Measurements from ENCODE around the gene DYNC1I1. TPM values are rescaled to one million over a fixed set of nuclear protein-coding genes. Genes with fewer than 3 reads are reported as not detected.

DYNC1I1 gene
- total and polyA plus RNA-seq, 4 donors, result 0.39 to 7.6 (median 1.5) TPM

DNA sequence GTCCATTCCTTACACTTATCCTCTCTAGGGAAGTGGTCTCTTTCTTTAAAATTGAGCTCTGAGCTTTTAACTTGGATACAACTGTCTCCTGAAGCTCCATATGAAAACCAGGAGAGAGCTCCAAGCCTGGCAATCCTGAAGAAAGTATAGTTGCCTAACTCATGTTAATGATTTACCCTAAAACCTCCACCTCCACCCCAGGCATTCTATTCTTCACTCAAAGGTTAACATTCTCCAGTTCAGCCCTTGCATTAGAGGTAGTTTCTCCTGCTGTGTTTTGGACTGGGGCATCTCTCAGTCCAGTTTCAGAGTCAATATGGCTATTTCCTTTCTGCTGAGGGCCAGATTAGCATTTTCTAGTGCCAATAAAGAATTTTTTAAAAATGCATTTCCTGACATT is 354.0 kb downstream of the DYNC1I1 start:
- Histone ChIP-seq H3K36me3 (ENCODE audit: control insufficient read depth in 4 of 4, insufficient read depth in 4 of 4, low read length in 4 of 4) (peaks cover 4 to 20% (median 7%) of the 10 kb centered on the region in 4 donors), H3K4me1 (ENCODE audit: control insufficient read depth in 5 of 5, insufficient read depth in 5 of 5, low read length in 5 of 5) (no peaks in the 10 kb centered on the region), H3K9me3 (ENCODE audit: control insufficient read depth in 4 of 4, insufficient read depth in 3 of 4, low read length in 3 of 4) (no peaks in the 10 kb centered on the region), H3K4me3 (no peak overlapping the region), H3K27me3 (ENCODE audit: control insufficient read depth in 3 of 3, insufficient read depth in 3 of 3, low read length in 2 of 3) (no peaks in the 10 kb centered on the region), H3K9ac (ENCODE audit: insufficient read depth in 1 of 2, low read length in 2 of 2) (no peak overlapping the region), H3K27ac (ENCODE audit: low read depth in 1 of 2, low read length in 1 of 2) (no peak overlapping the region)
- TF ChIP-seq, protein P1, sequence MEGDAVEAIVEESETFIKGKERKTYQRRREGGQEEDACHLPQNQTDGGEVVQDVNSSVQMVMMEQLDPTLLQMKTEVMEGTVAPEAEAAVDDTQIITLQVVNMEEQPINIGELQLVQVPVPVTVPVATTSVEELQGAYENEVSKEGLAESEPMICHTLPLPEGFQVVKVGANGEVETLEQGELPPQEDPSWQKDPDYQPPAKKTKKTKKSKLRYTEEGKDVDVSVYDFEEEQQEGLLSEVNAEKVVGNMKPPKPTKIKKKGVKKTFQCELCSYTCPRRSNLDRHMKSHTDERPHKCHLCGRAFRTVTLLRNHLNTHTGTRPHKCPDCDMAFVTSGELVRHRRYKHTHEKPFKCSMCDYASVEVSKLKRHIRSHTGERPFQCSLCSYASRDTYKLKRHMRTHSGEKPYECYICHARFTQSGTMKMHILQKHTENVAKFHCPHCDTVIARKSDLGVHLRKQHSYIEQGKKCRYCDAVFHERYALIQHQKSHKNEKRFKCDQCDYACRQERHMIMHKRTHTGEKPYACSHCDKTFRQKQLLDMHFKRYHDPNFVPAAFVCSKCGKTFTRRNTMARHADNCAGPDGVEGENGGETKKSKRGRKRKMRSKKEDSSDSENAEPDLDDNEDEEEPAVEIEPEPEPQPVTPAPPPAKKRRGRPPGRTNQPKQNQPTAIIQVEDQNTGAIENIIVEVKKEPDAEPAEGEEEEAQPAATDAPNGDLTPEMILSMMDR (IDR thresholded peaks at IDR 0.05; ENCODE audit: control extremely low read depth, extremely low read depth), result no peak
- DNase-seq (no peak), ATAC-seq (ENCODE audit: insufficient read depth, low FRiP score) (no peak)

DNA sequence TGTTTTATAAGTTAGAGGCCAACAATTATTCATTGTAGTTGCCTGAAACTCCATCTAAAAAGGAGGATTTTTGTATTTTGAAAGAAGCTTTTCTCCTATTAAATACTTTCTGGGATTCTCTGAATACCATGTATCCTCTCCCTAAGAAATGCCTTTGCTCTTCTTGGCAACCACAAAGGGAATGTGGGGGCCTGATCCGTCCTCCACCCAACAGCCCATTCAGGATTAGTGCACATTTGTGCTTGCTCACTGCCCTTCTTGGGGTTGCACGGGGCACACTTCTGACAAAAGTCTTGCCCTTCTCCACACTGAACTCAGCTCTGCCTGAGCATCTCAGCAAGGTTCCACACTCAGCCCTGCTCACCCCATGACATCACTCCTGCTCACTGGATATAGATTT is 355.4 kb downstream of the DYNC1I1 start:
- Histone ChIP-seq H3K36me3 (ENCODE audit: control insufficient read depth in 4 of 4, insufficient read depth in 4 of 4, low read length in 4 of 4) (peaks cover 4 to 17% (median 7%) of the 10 kb centered on the region in 4 donors), H3K4me3 (no peak overlapping the region), H3K27me3 (ENCODE audit: control insufficient read depth in 3 of 3, insufficient read depth in 3 of 3, low read length in 2 of 3) (no peaks in the 10 kb centered on the region), H3K27ac (ENCODE audit: low read depth in 1 of 2, low read length in 1 of 2) (no peak overlapping the region), H3K9ac (ENCODE audit: insufficient read depth in 1 of 2, low read length in 2 of 2) (no peak overlapping the region), H3K9me3 (ENCODE audit: control insufficient read depth in 4 of 4, insufficient read depth in 3 of 4, low read length in 3 of 4) (no peaks in the 10 kb centered on the region), H3K4me1 (ENCODE audit: control insufficient read depth in 5 of 5, insufficient read depth in 5 of 5, low read length in 5 of 5) (no peaks in the 10 kb centered on the region)
- 87 to 100% methylated on average over 2 of the region's 2 CpGs for WGBS, 2 donors
- TF ChIP-seq, protein P1 (IDR thresholded peaks at IDR 0.05; ENCODE audit: control extremely low read depth, extremely low read depth), result no peak
- DNase-seq, result no peak
- no peak for ATAC-seq (ENCODE audit: insufficient read depth, low FRiP score)

DNA sequence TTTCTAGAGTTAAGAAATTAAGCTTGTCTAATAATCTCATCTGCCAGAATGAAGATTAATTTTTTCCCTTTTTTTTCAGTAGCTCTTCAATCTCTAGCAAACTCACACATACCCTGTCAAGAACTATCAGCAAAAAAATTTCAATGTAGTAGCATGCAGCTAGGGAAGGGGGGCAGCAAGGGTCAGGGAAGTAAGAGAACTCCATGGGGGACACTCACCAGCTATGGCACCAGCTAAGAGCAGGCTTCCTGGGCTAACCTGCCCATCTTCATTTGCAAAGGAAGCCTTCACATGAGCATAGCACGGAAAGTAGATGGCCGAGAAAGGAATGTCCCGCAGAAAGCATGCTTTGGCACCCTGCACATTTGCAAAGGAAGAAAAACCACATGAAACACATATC is 359.2 kb downstream of the DYNC1I1 start:
- Histone ChIP-seq H3K4me1 (ENCODE audit: control insufficient read depth in 5 of 5, insufficient read depth in 5 of 5, low read length in 5 of 5) (no peaks in the 10 kb centered on the region), H3K9ac (ENCODE audit: insufficient read depth in 1 of 2, low read length in 2 of 2) (no peak overlapping the region), H3K4me3 (no peak overlapping the region), H3K36me3 (ENCODE audit: control insufficient read depth in 4 of 4, insufficient read depth in 4 of 4, low read length in 4 of 4) (peaks cover 4 to 11% (median 10%) of the 10 kb centered on the region in 4 donors), H3K9me3 (ENCODE audit: control insufficient read depth in 4 of 4, insufficient read depth in 3 of 4, low read length in 3 of 4) (no peaks in the 10 kb centered on the region), H3K27me3 (ENCODE audit: control insufficient read depth in 3 of 3, insufficient read depth in 3 of 3, low read length in 2 of 3) (no peaks in the 10 kb centered on the region), H3K27ac (ENCODE audit: low read depth in 1 of 2, low read length in 1 of 2) (no peak overlapping the region)
- 97 to 100% methylated on average over 3 of the region's 3 CpGs for WGBS, 2 donors
- TF ChIP-seq, protein P1 (IDR thresholded peaks at IDR 0.05; ENCODE audit: control extremely low read depth, extremely low read depth), result no peak
- DNase-seq (no peak), ATAC-seq (ENCODE audit: insufficient read depth, low FRiP score) (no peak)

DNA sequence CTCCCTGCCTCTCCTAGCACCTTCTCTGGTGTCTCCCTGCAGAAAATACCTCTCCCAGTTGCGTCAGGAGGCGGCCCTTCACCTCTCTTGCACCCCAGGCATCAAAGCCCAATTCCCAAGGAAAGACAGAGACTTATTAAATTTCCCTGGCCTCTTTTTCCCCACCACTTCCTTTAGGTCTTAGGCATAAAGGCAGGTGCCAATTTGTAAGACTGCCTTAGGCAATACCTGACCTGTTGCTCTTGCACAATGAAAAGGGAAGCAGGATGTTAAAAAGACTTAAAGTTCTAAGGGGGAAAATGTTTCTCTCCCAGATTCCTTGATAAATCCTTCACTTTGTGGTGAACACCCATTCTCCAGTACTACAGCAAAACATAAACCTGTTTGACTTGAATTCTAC is 362.9 kb downstream of the DYNC1I1 start:
- no peak overlapping the region for H3K4me3 ChIP-seq
- TF ChIP-seq, protein P1 (IDR thresholded peaks at IDR 0.05; ENCODE audit: control extremely low read depth, extremely low read depth), result no peak
- DNase-seq (peak in 2 of 3 donors; percentile 18 to 38), ATAC-seq (ENCODE audit: insufficient read depth, low FRiP score) (no peak)
- no peak overlapping the region for H3K9ac ChIP-seq (ENCODE audit: insufficient read depth in 1 of 2, low read length in 2 of 2)
- peaks cover 0 to 11% (median 9%) of the 10 kb centered on the region in 4 donors for H3K36me3 ChIP-seq (ENCODE audit: control insufficient read depth in 4 of 4, insufficient read depth in 4 of 4, low read length in 4 of 4)
- H3K4me1 ChIP-seq (ENCODE audit: control insufficient read depth in 5 of 5, insufficient read depth in 5 of 5, low read length in 5 of 5), result no peaks in the 10 kb centered on the region
- H3K27ac ChIP-seq (ENCODE audit: low read depth in 1 of 2, low read length in 1 of 2), result no peak overlapping the region
- H3K9me3 ChIP-seq (ENCODE audit: control insufficient read depth in 4 of 4, insufficient read depth in 3 of 4, low read length in 3 of 4), result no peaks in the 10 kb centered on the region
- WGBS, 2 donors, result 88 to 95% methylated on average over 2 of the region's 2 CpGs
- no peaks in the 10 kb centered on the region for H3K27me3 ChIP-seq (ENCODE audit: control insufficient read depth in 3 of 3, insufficient read depth in 3 of 3, low read length in 2 of 3)
